Kidney (tissue), 14 donors: Measurements from ENCODE around the gene DPYSL4. TPM values are rescaled to one million over a fixed set of nuclear protein-coding genes. Genes with fewer than 3 reads are reported as not detected.
A peak's percentile ranks its signal among the peaks of the same experiment; 100 is the strongest.

Source experiments
- DNase-seq, 5 donors: peaks; one replicate each; pipeline ENCODE4 v3.0.0-alpha.2; 2013 to 2020
- FAIRE-seq: peaks from 2 replicates; lab custom pipeline; 2012; peaks lifted over from hg19 to GRCh38; lab: Jason Lieb, UNC
- H3K27ac ChIP-seq, 2 donors: one replicate each; pipeline ENCODE4 v1.7.0; 2013; ENCODE audit warnings: low read depth in 2 of 2, low read length in 2 of 2, inconsistent platforms in 1 of 2
- H3K27me3 ChIP-seq: one replicate; pipeline ENCODE4 v1.7.1; 2013; ENCODE audit warnings: low read length, inconsistent platforms; ENCODE audit not compliant: control insufficient read depth, insufficient read depth
- H3K36me3 ChIP-seq, 3 donors: one replicate each; pipeline versions ENCODE4 v1.7.0 to v1.7.1; 2013; ENCODE audit warnings: low read length in 3 of 3, control low read depth in 1 of 3, inconsistent platforms in 1 of 3; ENCODE audit not compliant: insufficient read depth in 3 of 3, control insufficient read depth in 2 of 3
- H3K4me1 ChIP-seq, 3 donors: one replicate each; pipeline versions ENCODE4 v1.7.0 to v1.7.1; 2013; ENCODE audit warnings: low read length in 3 of 3, inconsistent platforms in 1 of 3, low read depth in 1 of 3; ENCODE audit not compliant: control insufficient read depth in 2 of 3, insufficient read depth in 2 of 3
- H3K4me3 ChIP-seq, 3 donors: one replicate each; pipeline versions ENCODE4 v1.7.0 to v1.8.1; 2013; ENCODE audit warnings: low read length in 3 of 3, control low read depth in 1 of 3, inconsistent platforms in 1 of 3
- H3K9ac ChIP-seq, 3 donors: one replicate each; pipeline versions ENCODE4 v1.7.0 to v1.7.1; 2013; ENCODE audit warnings: low read length in 3 of 3, control low read depth in 1 of 3, inconsistent platforms in 1 of 3
- H3K9me3 ChIP-seq, 3 donors: one replicate each; pipeline versions ENCODE4 v1.7.0 to v1.7.1; 2013; ENCODE audit warnings: low read length in 3 of 3, control low read depth in 1 of 3, inconsistent platforms in 1 of 3; ENCODE audit not compliant: control insufficient read depth in 2 of 3, insufficient read depth in 1 of 3
- CTCF ChIP-seq: IDR thresholded peaks from 3 replicates; pipeline ENCODE4 v1.5.1; 2012; ENCODE audit warnings: mild to moderate bottlenecking, moderate library complexity, borderline replicate concordance; ENCODE audit not compliant: insufficient read depth; ENCODE audit errors: extremely low read depth
- intact Hi-C: fragments of 100-400 bp; cut with DNase I; formaldehyde crosslinking; loops from one replicate; pipeline ENCODE4 v1.11.1; 2022
- polyA plus RNA-seq: library from polyadenylated mRNA; stranded (reverse); fragments of 350-450 nt; fragmentation: Illumina TruSeq; extraction: RNeasy Lipid Tissue Mini Kit (QIAGEN cat#74804); gene quantifications from one replicate; pipeline ENCODE4 v1.2.3, GENCODE V29; 2014; ENCODE audit warnings: low read depth, low replicate concordance; ENCODE audit not compliant: insufficient read depth
- total RNA-seq: library from RNA; stranded (reverse); fragmentation: NEBNext Ultra II Directional; extraction: Animal tissue kit (Norgen Biotek cat#: 25700); gene quantifications from one replicate; pipeline ENCODE4 v1.2.1, GENCODE V29; 2021
- donor health status: control.
- donor health status: control.
- donor health status: control.
- donor health status: control.
- donor health status: control.
- donor health status: DM: yes; HTN: yes; CAD: no.
- donor health status: Normal renal cell carcinoma (clear cell type).

DPYSL4 gene
- total and polyA plus RNA-seq, 2 donors from 2014 or later: 0.60 TPM; not detected in 1

GRCh38 chr10:132204781-132205473 is 18.2 kb downstream of the DPYSL4 start:
- no peak overlapping the region for H3K9ac ChIP-seq
- DNase-seq (peak in 1 of 5 donors; percentile 58), FAIRE-seq (no peak)
- no peaks in the 10 kb centered on the region for H3K27me3 ChIP-seq
- H3K4me1 ChIP-seq: no peaks in the 10 kb centered on the region
- H3K36me3 ChIP-seq: no peaks in the 10 kb centered on the region
- H3K4me3 ChIP-seq: no peak overlapping the region
- no peak for TF ChIP-seq CTCF
- no peak overlapping the region for H3K27ac ChIP-seq
- H3K9me3 ChIP-seq: no peaks in the 10 kb centered on the region
- intact Hi-C loops: no loop called here

- intact Hi-C loops: no loop called here
- H3K27ac ChIP-seq: no peak overlapping the region
- DNase-seq: peak in 3 of 5 donors; percentile 10 to 49 (median 12)
- H3K4me3 ChIP-seq: no peak overlapping the region
- no peaks in the 10 kb centered on the region for H3K4me1 ChIP-seq
- H3K36me3 ChIP-seq: no peaks in the 10 kb centered on the region
- TF ChIP-seq CTCF: no peak
- no peaks in the 10 kb centered on the region for H3K9me3 ChIP-seq
- FAIRE-seq: no peak
- H3K27me3 ChIP-seq: no peaks in the 10 kb centered on the region
- no peak overlapping the region for H3K9ac ChIP-seq
Observed at GRCh38 chr10:132205650-132206376, 19.1 kb downstream of the DPYSL4 start.

GRCh38 chr10:132206377-132206745 is 19.6 kb downstream of the DPYSL4 start:
- DNase-seq (peak in 1 of 5 donors; percentile 57), FAIRE-seq (no peak)
- Histone ChIP-seq H3K9ac (no peak overlapping the region), H3K4me1 (no peaks in the 10 kb centered on the region), H3K9me3 (no peaks in the 10 kb centered on the region), H3K27ac (no peak overlapping the region), H3K27me3 (no peaks in the 10 kb centered on the region), H3K36me3 (no peaks in the 10 kb centered on the region), H3K4me3 (no peak overlapping the region)
- intact Hi-C loops: no loop called here
- no peak for TF ChIP-seq CTCF
